Measurements from ENCODE around the gene CYGB.

Gene CYGB

DNA sequence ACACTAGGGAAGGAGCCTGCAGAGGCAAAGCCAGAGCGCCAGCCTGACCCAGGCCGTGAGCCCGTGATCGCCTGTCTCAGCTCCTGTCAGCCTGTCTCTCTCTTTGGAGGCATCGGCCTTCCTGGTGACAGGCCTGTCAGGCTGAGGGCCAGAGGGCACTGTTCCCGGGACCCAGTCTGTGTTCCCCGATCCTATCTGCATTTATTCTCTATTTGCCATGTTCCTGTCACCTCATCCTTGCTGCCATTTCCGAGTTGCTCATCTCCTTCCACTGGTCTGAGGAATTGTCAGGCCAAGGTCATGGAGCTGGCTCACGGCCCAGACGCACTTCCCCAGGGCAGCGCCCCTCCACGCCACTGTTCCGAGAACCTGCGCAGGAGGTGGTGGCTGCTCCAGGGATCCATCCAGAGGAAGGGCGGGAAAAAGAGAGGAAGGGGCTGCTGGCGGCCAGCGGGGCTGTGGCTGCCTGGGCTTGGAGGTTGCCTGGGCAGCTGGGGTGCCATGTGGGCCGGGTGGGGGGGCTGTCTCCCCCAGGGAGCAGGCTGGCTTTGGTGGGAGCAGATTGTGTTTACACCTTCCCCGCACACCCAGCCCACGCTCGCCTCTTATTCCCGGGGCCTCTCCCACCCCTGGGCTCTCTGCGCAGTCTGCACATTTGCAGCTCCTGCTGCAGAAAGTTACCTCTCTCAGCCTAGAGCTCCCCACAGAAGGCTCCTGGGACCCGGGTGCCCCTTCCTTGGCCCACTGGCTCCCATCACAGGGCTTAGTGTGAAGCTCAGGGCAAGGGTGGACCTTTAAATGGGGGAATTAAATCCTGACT is 7.2 kb upstream of the CYGB start:
- TF ChIP-seq YY1 (IDR thresholded peaks at IDR 0.05; ENCODE audit: low read depth) = no peak
- TF ChIP-seq ZBTB7A (IDR thresholded peaks at IDR 0.05; ENCODE audit: low read depth) = no peak
- TF ChIP-seq, protein P1, sequence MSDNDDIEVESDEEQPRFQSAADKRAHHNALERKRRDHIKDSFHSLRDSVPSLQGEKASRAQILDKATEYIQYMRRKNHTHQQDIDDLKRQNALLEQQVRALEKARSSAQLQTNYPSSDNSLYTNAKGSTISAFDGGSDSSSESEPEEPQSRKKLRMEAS (IDR thresholded peaks at IDR 0.05) = no peak
- TF ChIP-seq NFIC (IDR thresholded peaks at IDR 0.05) = no peak
- TF ChIP-seq TCF12 (IDR thresholded peaks at IDR 0.05; ENCODE audit: low read depth) = no peak

DNA sequence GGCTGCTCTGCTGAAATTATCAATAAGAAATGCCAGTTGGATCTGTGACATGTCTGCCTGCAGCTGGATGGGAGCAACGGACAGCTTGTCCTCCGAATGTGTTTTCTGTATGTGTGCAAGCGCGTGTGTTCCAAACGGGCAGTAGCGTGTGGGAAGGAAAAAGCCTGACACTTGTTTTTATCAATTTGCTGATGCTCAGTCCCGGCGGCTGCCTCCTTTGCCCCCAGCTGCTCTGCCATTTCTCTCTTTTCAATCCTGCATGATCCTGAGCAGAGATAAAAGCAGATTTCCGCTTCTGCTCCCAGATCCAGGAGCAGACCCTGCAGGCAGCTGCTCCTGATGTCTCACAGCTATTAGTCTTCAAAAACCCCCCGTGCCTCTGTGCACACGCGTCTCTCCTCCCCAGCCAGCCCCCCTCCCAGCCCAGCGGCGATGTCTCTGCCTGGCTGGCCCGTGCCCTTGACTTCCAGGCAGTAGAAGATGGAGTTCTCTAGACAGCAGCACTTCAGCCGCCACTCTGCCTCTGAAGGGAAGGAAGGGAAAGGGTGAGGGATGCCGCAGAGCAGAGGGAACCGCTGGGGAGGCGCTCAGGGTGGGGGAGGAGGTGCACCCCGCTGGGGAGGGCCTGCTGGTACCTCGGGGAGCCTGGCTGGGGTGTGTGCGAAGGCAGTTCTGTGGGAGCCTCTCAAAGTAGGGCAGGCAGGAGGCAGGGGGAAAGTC is 6.5 kb upstream of the CYGB start:
- TF ChIP-seq, protein P2, sequence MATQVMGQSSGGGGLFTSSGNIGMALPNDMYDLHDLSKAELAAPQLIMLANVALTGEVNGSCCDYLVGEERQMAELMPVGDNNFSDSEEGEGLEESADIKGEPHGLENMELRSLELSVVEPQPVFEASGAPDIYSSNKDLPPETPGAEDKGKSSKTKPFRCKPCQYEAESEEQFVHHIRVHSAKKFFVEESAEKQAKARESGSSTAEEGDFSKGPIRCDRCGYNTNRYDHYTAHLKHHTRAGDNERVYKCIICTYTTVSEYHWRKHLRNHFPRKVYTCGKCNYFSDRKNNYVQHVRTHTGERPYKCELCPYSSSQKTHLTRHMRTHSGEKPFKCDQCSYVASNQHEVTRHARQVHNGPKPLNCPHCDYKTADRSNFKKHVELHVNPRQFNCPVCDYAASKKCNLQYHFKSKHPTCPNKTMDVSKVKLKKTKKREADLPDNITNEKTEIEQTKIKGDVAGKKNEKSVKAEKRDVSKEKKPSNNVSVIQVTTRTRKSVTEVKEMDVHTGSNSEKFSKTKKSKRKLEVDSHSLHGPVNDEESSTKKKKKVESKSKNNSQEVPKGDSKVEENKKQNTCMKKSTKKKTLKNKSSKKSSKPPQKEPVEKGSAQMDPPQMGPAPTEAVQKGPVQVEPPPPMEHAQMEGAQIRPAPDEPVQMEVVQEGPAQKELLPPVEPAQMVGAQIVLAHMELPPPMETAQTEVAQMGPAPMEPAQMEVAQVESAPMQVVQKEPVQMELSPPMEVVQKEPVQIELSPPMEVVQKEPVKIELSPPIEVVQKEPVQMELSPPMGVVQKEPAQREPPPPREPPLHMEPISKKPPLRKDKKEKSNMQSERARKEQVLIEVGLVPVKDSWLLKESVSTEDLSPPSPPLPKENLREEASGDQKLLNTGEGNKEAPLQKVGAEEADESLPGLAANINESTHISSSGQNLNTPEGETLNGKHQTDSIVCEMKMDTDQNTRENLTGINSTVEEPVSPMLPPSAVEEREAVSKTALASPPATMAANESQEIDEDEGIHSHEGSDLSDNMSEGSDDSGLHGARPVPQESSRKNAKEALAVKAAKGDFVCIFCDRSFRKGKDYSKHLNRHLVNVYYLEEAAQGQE (IDR thresholded peaks at IDR 0.05; ENCODE audit: low read depth) = no peak
- TF ChIP-seq ZBTB7A (IDR thresholded peaks at IDR 0.05; ENCODE audit: low read depth) = no peak
- no peak for TF ChIP-seq YY1 (IDR thresholded peaks at IDR 0.05; ENCODE audit: low read depth)
- no peak for TF ChIP-seq RAD21 (IDR thresholded peaks at IDR 0.05; ENCODE audit: low read depth)
- TF ChIP-seq EGR1 (IDR thresholded peaks at IDR 0.05) = no peak
- TF ChIP-seq CEBPB (IDR thresholded peaks at IDR 0.05) = no peak
- TF ChIP-seq TAF1 (IDR thresholded peaks at IDR 0.05; ENCODE audit: low read depth) = no peak
- TF ChIP-seq TEAD4 (IDR thresholded peaks at IDR 0.05) = no peak
- no peak for TF ChIP-seq CREB1 (IDR thresholded peaks at IDR 0.05; ENCODE audit: low read depth)
- TF ChIP-seq TCF12 (IDR thresholded peaks at IDR 0.05; ENCODE audit: low read depth) = no peak
- no peak for TF ChIP-seq EP300 (IDR thresholded peaks at IDR 0.05; ENCODE audit: borderline replicate concordance)
- no peak for TF ChIP-seq FOXM1 (IDR thresholded peaks at IDR 0.05; ENCODE audit: borderline replicate concordance, low read depth)

DNA sequence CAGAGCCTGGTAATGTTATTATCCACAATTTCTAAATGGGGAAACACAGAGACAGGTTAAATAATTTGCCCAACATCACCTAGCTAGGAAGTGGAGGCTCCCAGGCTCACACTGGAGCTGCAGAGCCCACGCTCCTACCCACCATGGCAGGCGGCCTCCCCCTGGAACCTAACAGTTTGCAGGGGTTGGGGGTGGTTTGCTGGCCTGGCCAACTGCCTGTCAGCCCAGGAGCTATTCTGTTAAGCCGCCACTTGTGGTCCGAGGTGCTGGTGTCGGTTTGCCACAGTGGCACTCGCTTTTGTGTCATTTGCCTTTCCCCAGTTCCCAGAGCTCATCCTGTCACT is 5.9 kb upstream of the CYGB start:
- no peak for TF ChIP-seq EGR1 (IDR thresholded peaks at IDR 0.05)
- TF ChIP-seq YY1 (IDR thresholded peaks at IDR 0.05; ENCODE audit: low read depth) = no peak
- TF ChIP-seq, protein P1 (IDR thresholded peaks at IDR 0.05) = no peak
- TF ChIP-seq, protein P3, sequence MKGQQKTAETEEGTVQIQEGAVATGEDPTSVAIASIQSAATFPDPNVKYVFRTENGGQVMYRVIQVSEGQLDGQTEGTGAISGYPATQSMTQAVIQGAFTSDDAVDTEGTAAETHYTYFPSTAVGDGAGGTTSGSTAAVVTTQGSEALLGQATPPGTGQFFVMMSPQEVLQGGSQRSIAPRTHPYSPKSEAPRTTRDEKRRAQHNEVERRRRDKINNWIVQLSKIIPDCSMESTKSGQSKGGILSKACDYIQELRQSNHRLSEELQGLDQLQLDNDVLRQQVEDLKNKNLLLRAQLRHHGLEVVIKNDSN (IDR thresholded peaks at IDR 0.05) = no peak
- no peak for TF ChIP-seq TEAD4 (IDR thresholded peaks at IDR 0.05)
- TF ChIP-seq NFIC (IDR thresholded peaks at IDR 0.05) = no peak
- no peak for TF ChIP-seq ZBTB7A (IDR thresholded peaks at IDR 0.05; ENCODE audit: low read depth)
- no peak for TF ChIP-seq EP300 (IDR thresholded peaks at IDR 0.05; ENCODE audit: borderline replicate concordance)
- TF ChIP-seq CEBPB (IDR thresholded peaks at IDR 0.05) = no peak
- TF ChIP-seq RAD21 (IDR thresholded peaks at IDR 0.05; ENCODE audit: low read depth) = no peak

DNA sequence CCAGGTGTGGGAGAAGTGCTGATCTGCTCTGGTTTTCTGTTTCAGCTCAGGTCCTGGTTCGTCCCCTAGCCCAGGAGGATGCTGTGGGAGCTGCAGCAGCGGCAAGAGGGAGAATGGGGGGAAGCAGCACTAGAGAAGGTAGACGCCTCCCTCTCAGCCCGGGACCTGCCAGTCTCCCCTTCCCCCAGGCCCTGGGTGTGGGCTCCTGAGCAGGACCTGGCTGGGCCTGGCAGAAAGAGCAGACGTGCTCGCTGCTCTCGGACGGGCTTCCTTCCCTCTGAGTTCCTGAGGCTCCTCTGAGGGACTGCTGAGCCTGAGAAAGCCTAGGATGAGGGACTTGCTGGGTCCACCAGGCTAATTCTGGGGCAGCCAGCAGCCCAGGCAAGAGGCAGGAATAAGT is 5.5 kb upstream of the CYGB start:
- no peak for TF ChIP-seq FOXM1 (IDR thresholded peaks at IDR 0.05; ENCODE audit: borderline replicate concordance, low read depth)
- TF ChIP-seq YY1 (IDR thresholded peaks at IDR 0.05; ENCODE audit: low read depth) = no peak
- no peak for TF ChIP-seq RAD21 (IDR thresholded peaks at IDR 0.05; ENCODE audit: low read depth)
- TF ChIP-seq, protein P3 (IDR thresholded peaks at IDR 0.05) = no peak
- no peak for TF ChIP-seq TAF1 (IDR thresholded peaks at IDR 0.05; ENCODE audit: low read depth)
- no peak for TF ChIP-seq ZBTB7A (IDR thresholded peaks at IDR 0.05; ENCODE audit: low read depth)
- TF ChIP-seq, protein P1 (IDR thresholded peaks at IDR 0.05) = no peak
- TF ChIP-seq NFIC (IDR thresholded peaks at IDR 0.05) = no peak
- no peak for TF ChIP-seq EGR1 (IDR thresholded peaks at IDR 0.05)
- TF ChIP-seq, protein P2 (IDR thresholded peaks at IDR 0.05; ENCODE audit: low read depth) = no peak
- no peak for TF ChIP-seq TCF12 (IDR thresholded peaks at IDR 0.05; ENCODE audit: low read depth)
- TF ChIP-seq CEBPB (IDR thresholded peaks at IDR 0.05) = no peak
- TF ChIP-seq EP300 (IDR thresholded peaks at IDR 0.05; ENCODE audit: borderline replicate concordance) = no peak
- no peak for TF ChIP-seq CREB1 (IDR thresholded peaks at IDR 0.05; ENCODE audit: low read depth)
- no peak for TF ChIP-seq TEAD4 (IDR thresholded peaks at IDR 0.05)

DNA sequence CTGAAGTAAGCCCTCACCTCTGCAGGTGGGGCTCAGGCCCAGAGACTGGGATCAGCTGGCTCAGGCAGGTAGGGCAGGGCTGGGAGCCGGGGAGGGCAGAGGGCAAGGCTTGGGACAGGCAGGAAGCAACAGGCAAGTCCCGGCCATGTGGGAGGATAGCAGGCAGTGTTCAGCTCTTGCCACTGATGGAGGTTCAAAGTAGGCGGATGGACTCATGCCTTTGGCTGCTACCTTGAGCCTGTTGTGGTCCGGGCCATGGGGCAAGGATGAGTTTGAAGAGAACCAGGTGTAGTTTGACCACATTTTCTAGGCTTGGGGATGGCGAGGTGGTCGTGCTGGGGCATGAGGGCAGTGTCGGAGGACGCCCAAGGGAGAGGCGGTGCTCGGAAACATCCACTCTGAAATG is 5.1 kb upstream of the CYGB start:
- TF ChIP-seq, protein P2 (IDR thresholded peaks at IDR 0.05; ENCODE audit: low read depth) = no peak
- TF ChIP-seq RAD21 (IDR thresholded peaks at IDR 0.05; ENCODE audit: low read depth) (no peak), TEAD4 (IDR thresholded peaks at IDR 0.05) (no peak), FOXM1 (IDR thresholded peaks at IDR 0.05; ENCODE audit: borderline replicate concordance, low read depth) (no peak), TAF1 (IDR thresholded peaks at IDR 0.05; ENCODE audit: low read depth) (no peak), CREB1 (IDR thresholded peaks at IDR 0.05; ENCODE audit: low read depth) (no peak), CEBPB (IDR thresholded peaks at IDR 0.05) (no peak), TCF12 (IDR thresholded peaks at IDR 0.05; ENCODE audit: low read depth) (no peak), EP300 (IDR thresholded peaks at IDR 0.05; ENCODE audit: borderline replicate concordance) (no peak), EGR1 (IDR thresholded peaks at IDR 0.05) (no peak), YY1 (IDR thresholded peaks at IDR 0.05; ENCODE audit: low read depth) (no peak), ZBTB7A (IDR thresholded peaks at IDR 0.05; ENCODE audit: low read depth) (no peak), NFIC (IDR thresholded peaks at IDR 0.05) (no peak)
- TF ChIP-seq, protein P1 (IDR thresholded peaks at IDR 0.05) = no peak
- TF ChIP-seq, protein P3 (IDR thresholded peaks at IDR 0.05) = no peak
